Measurements from ENCODE around the gene PRRG3.

DNA sequence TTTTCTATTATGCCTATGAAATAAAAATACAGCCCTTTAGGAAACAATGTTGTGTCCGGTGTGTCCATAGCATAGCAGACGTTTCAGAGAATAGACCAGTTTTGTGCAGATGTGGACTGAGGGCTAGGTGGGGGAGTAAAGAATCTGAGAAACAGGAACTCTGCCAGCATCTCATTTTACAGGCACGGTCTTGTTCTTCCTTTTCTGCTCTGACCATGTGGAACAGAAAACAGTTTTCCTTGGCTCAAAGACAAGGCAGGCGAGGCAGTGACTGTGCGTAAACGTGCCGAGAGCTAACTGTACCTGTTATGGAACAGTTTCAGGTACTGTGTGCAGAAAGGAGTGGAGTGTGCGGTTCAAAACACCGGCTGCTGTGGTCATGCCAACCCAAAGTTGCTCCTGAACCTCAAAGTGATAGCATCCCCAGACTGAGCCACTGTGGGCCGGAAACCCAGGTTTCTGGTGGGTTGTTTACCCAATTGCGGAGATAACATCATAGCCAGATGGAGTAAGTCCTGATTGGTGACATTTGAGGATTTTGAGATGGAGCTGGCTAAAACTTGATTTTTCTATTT, 59.5 kb downstream of the PRRG3 start:
- TF ChIP-seq, protein P1, sequence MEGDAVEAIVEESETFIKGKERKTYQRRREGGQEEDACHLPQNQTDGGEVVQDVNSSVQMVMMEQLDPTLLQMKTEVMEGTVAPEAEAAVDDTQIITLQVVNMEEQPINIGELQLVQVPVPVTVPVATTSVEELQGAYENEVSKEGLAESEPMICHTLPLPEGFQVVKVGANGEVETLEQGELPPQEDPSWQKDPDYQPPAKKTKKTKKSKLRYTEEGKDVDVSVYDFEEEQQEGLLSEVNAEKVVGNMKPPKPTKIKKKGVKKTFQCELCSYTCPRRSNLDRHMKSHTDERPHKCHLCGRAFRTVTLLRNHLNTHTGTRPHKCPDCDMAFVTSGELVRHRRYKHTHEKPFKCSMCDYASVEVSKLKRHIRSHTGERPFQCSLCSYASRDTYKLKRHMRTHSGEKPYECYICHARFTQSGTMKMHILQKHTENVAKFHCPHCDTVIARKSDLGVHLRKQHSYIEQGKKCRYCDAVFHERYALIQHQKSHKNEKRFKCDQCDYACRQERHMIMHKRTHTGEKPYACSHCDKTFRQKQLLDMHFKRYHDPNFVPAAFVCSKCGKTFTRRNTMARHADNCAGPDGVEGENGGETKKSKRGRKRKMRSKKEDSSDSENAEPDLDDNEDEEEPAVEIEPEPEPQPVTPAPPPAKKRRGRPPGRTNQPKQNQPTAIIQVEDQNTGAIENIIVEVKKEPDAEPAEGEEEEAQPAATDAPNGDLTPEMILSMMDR (IDR thresholded peaks at IDR 0.05; ENCODE audit: low read length) = no peak
- TF ChIP-seq EZH2phosphoT487 (IDR thresholded peaks at IDR 0.05; ENCODE audit: low read length) = no peak
- no peak for TF ChIP-seq EZH2 (optimal IDR thresholded peaks at IDR 0.05; ENCODE audit: low read depth, low read length)
